ENCODE results near the gene POLR2F.
"Not testable (repeated sequence)": the region's sequence is repeated elsewhere in the genome, so short reads cannot be mapped to it uniquely, and the experiment has no call there.

Gene POLR2F

GRCh38 chr22:37970864-37971263 is 17.4 kb downstream of the POLR2F start:
- TF ChIP-seq ZFX (IDR thresholded peaks at IDR 0.05; ENCODE audit: borderline replicate concordance) (no peak), CTCF (IDR thresholded peaks at IDR 0.05) (no peak)
- no peak overlapping the region for H3K27ac ChIP-seq

- TF ChIP-seq CTCF (IDR thresholded peaks at IDR 0.05) (no peak), ZFX (IDR thresholded peaks at IDR 0.05; ENCODE audit: borderline replicate concordance) (no peak)
- H3K27ac ChIP-seq: no peak overlapping the region
Observed at GRCh38 chr22:37971475-37972434, 18.3 kb downstream of the POLR2F start.

GRCh38 chr22:37972527-37972926 is 19.0 kb downstream of the POLR2F start:
- no peak for TF ChIP-seq ZFX (IDR thresholded peaks at IDR 0.05; ENCODE audit: borderline replicate concordance)
- TF ChIP-seq CTCF (IDR thresholded peaks at IDR 0.05): no peak
- no peak overlapping the region for H3K27ac ChIP-seq

- no peak for TF ChIP-seq ZFX (IDR thresholded peaks at IDR 0.05; ENCODE audit: borderline replicate concordance)
- TF ChIP-seq CTCF (IDR thresholded peaks at IDR 0.05): no peak
Observed at GRCh38 chr22:37973271-37974170, 20.0 kb downstream of the POLR2F start.

GRCh38 chr22:37975153-37975552 is 21.7 kb downstream of the POLR2F start:
- no peak overlapping the region for H3K27ac ChIP-seq
- no peak for TF ChIP-seq CTCF (IDR thresholded peaks at IDR 0.05)
- no peak for TF ChIP-seq ZFX (IDR thresholded peaks at IDR 0.05; ENCODE audit: borderline replicate concordance)

More at GRCh38 chr22:37973271-37974170, 20.0 kb downstream of the POLR2F start:
- H3K27ac ChIP-seq: no peak overlapping the region

- H3K27ac ChIP-seq: not testable (repeated sequence)
Observed at GRCh38 chr22:37976022-37976421, 22.5 kb downstream of the POLR2F start.

- no peak for TF ChIP-seq CTCF (IDR thresholded peaks at IDR 0.05)
- no peak for TF ChIP-seq ZFX (IDR thresholded peaks at IDR 0.05; ENCODE audit: borderline replicate concordance)
- no peak overlapping the region for H3K27ac ChIP-seq
Observed at GRCh38 chr22:37976547-37976946, 23.0 kb downstream of the POLR2F start.

Measured in 22Rv1 (cell line).